Measurements from ENCODE around the gene RACK1. TPM values are rescaled to one million over a fixed set of nuclear protein-coding genes. Genes with fewer than 3 reads are reported as not detected.

RACK1 gene
- polyA plus RNA-seq, 5 donors = 2,630 to 3,025 (median 2,949) TPM

DNA sequence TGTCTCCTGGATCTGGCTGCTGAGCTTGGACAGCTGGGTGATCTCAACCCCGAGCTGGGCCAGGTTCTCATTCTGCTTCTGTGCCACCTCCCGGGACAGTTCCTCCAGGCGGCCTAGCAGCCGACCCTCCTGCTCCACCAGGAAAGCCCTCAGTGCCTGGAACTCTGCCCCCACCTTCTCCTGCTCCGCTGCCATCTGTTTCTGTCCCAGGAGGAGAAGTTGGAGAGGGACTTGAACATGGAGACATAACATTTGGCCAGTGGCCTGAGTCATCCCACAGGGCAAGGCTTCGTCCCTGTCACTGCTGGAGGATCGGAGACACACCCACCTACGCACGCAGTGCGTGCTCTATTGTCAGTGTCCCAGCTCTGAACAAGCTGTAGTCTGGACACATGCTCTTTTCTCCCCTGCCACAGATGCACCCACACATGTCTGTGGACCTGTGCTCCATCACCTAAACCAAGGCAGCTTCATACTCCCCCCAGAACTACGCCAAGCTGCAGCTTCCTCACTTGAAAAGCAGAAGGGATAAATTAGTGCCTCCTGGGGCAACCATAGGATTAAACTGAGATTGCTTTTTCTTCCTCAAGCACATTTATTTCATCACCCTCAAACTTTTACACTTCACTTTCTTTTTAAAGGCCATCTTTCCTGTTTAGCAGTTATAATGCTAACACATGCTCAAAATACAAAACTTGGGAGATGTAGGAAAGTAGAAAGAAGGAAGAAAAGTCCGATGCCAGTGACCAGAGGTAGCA lies 43.6 kb downstream of the RACK1 start:
- no peak for DNase-seq

DNA sequence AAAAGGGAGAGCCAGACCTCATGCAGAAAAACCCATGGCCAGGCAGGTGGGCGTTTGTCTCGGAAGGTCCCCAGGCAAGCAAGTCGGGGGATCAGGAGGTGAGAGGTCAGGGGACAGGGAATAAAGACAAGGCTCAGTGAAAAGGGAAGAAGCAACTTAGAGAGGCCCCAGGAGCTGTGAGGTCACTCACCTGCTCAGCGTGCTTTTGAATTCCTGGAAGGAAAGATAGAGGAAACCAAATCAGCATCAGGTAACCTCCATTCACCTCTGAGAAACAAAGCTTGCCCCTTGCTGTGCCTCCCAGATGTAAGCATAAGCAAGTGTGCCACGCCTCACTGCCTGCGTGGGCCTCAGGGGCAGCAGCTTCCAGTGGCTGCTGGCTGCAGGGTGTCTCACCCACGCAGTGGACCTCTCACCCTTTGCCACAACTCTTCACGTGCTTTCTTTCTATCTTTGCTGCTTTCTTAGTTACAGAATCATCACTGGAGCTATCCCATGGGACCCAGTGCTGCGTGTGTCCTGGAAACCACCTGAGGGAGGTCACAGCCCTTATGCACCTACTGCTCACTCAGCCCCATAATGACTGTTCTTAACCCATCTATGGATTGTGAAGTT lies 44.7 kb downstream of the RACK1 start:
- DNase-seq = no peak

DNA sequence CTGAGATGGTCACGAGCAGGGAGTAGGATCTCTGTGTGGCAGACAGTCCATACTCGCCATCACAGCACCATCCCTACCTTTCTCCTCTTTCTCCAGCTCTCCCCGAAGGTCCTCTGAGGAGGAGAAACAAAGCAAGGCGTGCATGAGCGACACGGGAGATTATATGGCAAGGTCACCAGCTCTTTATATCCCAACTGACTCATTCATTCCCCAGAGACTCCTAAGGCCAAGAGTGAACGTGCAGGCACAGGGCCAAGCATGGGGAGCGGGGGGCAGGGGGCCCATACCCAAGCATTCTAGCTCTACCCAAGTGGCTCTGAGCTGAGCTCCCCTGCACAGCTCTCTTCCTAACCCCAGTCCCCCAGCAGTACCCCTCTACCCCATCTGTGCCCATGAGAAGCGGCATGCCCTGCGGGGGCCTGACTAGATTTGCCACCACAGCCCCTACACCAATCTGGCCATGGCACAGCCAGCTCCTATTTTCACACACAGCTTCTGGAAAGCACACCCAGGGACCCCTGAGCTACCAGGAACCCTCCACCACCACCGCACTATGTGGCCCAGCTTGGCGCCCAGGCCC lies 45.5 kb downstream of the RACK1 start:
- DNase-seq = no peak

DNA sequence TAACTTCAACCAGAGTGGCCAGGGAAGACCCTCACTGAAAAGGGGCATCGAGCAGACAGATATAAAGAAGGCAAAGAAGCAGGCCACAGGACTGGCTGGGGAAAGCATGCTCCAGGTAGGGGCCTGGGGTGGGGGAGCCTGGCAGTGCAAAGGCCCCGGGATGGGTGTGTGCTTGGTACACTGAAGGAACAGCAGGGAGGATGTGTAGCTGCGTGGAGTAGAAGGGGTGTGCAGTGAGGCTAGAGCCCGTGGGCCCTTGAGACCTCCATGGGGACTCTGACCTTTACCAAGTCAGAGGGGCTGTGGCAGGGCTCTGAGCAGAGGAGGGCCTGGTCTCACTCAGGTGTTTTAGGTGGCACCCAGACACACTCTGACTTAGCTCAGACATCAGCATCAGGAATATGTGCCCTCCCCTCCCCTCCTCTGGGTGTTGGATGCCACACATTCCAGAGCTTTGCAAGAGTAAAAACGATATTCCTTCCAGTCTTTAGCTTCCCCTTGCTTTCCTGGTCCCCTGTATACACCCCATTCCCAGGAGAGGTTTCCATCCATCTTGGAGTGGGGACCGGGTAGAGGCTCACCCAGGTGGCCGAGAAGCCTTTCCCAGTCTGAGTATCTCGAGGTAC lies 46.3 kb downstream of the RACK1 start:
- no peak for DNase-seq

DNA sequence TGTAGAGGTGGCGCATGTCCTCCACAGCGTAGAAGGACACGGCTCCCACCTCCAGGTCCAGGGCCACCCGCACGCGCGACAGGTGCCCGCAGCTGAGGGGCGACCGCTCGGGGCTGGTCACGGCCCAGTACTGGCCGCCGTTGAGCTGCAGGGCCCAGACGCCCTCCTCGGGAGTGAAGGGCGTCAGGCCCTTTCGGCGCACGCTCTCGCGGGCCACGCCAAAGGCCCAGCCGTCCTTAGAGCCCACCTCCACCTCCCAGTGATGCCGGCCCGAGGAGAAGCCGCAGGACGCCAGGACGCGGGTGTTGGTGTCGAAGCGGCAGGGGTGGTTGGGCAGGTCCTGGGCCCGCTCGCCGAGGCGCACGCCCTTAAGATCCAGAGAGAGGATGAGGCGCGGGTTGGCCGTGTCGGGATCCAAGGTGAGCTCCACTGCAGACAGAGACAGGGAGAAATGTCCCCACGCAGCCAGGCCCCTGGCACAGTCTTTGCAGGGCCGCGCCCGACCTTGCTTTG lies 48.4 kb downstream of the RACK1 start:
- no peak for DNase-seq

DNA sequence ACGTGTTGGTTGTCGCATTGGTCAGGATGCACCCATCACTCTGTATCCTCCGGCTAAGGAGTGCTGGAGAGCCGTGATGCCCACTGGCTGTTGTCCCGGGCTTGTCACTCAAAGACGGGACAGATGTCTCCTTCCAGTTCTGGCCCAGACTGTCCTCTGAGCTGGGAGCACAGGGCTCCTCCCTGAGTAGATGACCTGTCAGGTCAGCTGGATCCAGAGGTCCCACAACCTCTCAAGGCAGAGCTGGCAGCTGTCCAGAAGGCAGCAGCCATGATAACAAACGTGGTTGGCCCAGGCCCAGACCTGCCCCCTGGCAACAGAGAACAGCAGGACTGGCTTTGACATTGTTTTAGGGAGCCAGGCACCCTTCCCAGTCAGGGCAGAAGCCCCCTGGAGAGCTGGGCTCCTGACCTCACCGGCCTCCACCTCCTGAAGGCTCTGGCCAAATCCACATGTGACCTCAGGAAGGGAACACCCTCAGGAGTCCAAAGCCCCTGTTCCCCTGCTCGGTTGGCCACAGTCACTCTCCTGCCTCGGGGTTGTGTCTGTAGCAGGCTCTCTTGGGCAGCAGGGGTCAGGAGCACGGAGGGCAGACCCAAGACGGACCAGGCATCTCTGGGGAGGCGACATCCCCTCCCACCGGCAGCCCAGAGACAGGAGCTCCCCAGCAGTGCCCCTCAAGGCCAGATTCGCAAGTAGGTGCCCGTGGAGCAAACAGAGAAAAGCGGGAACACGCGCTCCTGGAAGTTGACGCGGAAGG lies 49.0 kb downstream of the RACK1 start:
- DNase-seq = no peak

DNA sequence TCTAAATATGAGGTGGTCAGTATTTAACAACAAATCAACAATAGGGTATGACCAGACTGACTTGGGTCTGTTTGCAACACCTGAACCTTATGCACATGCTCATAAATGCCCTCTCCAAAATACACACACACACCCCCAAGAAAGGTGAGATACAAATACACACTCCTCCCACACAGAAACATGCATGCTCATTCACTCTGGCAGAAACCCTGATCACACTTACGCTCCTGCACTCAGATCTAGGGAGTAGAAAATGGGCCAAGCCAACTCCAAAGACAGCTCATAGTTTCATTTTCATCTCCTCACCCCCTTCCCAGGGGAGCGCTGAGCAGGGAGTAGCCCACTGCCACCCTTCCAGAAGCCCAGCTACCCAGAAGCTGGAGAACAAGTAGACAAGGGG lies 50.0 kb downstream of the RACK1 start:
- no peak for DNase-seq

DNA sequence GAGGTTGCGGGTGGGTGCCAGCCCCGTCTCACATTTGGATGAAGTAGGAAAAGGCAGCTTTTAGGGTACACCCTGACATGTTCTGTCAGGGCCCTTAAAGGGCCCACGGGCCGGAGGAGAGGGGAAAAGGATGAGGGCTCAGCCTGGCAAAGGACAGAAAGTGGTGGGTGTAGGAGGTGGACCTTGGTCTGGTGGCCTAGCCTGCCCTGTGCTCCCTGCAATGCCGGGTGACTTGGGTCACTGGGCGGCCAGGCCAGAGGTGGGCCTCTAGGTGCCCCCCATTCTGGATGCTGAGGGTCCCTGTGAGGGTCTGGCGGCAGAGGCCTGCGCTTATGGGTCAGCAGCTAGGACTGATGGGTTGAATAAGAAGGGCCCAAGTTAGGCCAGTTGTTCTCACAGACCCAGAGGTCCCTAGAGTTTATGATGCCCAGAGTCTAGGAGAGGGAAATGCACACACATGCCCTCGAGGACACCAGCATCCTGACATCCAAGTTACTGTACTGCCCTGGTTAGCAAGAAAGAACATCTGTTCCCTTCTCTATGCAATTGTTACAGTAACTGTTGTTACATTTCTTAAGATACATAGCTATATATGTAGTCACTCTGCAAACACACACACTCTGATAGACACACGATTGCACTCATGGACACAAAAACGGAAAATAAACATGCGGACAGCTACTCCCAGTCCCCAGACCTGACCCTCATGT lies 51.2 kb downstream of the RACK1 start:
- DNase-seq = no peak

DNA sequence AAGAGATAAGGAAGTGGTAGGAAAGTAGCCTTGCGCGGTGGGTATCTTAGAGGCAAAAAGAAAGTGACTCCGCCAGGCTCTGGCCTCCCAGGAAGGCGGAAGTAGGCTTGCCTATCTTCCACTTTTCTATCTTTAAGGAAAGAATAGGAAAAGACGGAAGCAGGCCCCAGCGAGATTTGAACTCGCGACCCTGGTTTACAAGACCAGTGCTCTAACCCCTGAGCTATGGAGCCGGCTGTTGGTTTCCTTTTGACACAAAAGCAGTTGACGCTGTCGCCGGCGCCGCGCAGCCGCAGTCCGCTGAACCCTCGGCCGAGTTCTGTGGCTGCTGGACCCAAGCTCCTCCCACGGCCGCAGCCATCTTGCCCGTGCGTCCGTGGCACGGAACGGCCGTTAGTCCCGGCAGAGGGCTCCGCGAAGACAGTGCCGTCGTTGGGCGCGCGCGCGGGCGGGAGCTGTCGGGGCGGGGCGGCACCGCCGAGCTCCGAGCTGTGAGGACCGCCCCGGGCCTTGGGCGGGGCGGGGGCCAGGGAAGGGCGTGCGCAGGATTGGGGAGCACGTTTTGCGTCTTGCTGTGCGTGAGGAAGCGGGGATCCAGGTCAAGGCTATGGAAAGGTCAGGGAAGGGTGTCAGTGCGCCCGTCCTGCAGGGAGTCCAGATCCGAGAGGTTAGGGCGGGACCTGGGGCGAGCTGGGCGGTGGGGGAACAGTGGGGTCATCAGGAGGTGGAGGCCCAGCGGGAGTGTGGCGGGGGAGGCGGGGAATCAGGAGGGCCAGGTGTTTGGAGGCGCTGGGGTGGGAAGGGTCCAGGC lies 52.0 kb downstream of the RACK1 start:
- DNase-seq = peak; percentile 96 to 97

DNA sequence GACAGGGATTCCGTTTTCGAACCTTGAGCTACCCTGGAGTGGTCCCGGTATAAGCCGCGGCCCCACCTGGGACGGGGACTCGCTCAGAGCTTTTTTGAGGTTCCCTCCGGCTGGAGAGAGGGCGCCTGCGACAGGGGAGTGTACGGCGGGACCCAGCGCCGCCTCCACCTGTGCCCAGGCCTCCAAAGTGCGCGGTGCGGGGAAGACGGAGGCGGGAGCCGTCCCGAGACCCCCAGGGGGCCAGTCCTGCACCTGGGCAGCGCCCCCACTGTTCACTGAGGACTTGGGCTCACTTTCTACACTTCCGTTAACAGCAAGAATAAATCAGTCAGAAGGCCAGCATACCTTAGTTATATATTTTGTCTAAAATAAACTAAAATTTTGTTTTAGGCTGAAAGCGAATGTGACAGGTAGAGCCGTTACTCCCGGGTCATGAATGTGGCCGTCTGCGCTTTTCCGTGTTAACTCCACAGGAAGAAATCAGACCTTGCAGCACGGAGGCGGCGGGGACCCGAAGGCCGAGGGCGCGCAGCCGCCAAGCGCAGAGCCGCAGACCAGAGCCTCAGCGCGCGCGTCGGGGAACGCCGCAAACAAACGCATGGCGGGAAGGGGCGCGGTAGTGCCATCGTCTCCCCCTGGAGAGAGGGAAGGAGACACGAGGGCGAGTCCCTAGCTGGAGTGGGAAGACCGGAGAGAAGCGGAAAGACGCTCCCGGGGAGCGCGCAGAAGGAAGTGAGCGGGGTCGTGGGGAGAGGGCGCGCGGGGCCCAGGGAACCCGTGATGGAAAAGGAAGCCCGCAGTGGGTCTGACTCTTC lies 52.8 kb downstream of the RACK1 start:
- no peak for DNase-seq

DNA sequence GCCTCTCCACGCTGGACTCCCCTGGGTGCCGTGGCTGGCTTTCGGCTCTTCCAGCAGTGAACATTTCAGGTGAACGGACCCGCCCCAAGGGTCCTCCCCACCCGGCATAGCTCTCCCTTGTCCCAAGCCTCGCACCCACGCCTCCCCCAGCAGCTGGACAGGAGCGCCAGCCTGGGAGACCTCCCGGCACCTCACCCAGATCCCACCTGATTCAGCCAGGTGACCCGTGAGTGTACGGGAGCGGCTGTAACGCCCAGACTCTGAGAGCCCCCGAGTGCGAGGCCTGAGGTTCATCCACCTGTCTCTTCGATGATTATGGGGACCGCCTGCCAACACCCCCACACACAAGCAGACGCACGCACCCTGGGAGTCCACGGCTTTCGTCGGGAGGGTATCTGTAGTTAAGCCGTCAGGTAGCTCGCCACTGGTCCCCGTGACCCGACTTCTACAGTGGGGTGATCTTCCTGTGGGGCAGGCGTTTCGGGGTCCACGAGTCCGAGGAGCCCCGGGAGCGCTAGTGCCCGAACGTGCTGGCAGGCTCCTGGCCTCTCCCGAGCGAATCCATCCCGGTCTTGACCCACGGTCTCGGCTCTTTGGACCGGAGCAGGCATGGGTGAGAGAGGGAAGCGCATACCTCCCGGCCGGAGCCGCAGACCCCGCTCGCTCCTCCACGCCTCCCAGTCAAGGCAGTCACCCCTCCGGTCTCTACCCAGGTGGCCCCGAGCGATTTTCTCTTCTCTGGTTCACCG lies 53.6 kb downstream of the RACK1 start:
- no peak for DNase-seq

DNA sequence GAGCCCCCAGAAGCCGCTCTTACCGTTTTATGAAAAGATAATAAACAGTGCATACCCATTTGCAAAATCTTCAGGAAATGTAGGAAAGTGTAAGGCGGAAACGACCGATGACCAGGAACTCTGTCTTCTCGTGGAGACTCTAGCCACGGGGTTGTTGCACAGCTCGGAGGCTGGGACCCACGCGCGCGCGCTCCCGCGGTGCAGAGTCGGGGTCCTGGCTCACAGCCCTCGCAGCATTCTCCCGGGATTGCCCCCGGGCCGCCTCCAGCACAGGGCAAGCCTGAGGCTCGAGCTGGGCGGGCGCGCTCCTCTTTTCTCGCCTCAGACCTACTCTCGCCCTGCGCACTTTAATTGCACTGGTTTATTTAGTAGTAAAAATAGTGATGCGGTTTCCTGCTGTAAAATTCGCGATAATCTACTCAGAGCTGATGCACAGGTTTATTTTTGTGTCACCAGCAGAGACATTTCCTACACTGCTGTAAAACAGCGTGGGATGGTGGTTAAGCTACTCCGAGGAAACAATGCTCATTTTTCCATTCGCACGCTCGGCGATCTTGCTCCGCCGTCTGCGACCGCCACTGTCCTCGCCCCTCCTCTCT lies 54.2 kb downstream of the RACK1 start:
- no peak for DNase-seq

DNA sequence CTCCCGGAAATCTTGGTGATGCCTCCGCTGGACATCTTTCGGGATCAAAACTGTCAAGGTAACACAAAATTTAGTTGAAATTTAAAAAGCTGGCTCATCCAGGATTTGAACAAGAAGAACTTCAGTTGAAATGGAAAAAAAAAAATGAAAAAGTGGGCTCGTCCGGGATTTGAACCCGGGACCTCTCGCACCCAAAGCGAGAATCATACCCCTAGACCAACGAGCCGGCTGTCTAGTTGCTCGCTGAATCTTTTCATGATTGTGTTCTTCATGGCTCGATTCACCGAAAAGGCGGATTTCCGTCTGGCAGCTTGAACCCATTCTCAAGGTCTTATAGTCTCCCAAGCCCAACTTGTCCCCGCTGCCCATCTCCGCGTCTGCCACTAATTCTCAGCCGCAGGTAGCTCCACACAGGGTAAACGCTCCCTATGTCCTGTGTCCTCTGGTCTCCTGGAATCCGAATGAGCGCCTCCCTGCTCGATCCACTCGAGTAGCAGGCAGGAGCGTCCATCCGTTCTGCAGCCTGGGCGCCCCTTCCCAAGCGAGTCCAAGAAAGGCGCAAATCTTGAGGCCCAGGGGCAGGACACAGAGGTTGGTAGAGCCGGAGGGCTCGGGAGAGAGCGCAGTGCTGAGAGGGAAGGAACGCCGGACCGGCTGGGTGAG lies 54.9 kb downstream of the RACK1 start:
- peak; percentile 75 to 87 for DNase-seq

DNA sequence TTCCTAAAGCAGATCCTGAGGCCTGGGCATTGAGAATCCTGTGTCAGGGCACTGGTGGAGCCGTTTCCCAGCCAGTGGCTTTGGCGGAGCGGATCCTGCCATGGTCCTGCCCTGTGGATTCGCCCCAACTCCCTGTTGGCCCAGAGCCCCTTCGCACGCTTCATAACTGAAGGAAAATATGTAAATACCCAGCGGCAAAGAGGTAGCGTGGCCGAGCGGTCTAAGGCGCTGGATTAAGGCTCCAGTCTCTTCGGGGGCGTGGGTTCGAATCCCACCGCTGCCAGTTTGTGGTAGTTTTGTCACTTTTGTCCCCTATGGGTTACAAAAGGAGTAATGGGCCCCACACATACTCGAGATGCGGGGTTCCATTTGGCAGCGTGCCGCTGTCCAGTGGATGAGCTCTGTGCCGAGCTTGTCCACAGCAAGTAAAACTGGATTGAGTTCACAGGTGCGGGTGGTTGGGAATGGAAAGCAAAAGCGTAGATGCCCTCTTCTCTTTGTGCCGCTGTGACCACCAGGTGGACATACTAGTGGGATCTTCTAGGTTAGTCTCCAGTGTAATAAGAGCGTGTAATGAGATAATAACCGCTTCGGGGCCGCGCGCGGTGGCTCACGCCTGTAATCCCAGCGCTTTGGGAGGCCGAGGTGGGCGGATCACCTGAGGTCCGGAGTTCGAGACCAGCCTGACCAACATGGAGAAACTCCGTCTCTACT lies 56.0 kb downstream of the RACK1 start:
- peak in 1 of 2 donors; percentile 79 for DNase-seq

DNA sequence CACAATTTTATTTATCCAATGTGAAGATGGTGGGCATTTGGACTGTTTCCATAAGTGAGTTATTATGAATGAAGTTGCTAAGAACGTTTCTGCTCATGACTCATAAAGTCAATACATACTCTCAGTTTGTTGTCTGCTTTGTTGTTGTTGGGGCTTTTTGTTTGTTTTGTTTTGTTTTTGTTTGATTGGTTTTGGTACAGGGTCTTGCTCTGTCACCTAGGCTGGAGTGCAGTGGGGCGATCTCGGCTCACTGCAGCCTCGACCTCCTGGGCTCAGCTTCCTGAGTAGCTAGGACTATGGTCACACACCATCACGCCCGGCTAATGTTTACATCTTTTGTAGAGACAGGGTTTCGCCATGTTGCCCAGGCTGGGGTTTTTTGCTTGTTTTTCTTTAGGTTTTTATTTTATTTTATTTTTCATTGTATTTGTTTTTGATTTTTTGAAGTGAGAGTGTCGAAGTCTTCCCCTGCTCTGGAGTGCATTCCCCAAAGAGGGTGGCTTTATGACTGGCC lies 56.7 kb downstream of the RACK1 start:
- no peak for DNase-seq

All from right lung (tissue), 5 donors.